HG03457 (cell line): ENCODE results near the gene INPPL1.

Source experiments
- ATAC-seq: cut with Tn5 transposase; IDR thresholded peaks from one replicate; pipeline ENCODE4 v1.9.1; 2021; ENCODE audit warnings: moderate number of reproducible peaks; ENCODE audit not compliant: unreplicated experiment

INPPL1 gene

DNA sequence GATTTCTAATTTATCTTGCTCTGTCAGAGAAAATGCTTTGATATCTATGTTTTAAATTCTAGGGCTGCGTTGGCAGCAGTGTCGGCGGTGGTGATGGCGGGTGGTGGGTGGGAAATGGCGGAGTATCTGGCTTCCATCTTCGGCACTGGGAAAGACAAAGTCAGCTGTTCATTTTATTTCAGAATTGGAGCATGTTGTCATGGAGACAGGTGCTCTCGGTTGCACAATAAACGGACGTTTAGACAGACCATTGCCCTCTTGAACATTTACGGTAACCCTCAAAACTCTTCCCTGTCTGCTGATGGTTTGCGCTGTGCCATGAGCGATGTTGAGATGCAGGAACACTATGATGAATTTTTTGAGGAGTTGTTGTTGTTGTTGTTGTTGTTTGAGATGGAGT is 55.5 kb downstream of the INPPL1 start:
- ATAC-seq: no peak

DNA sequence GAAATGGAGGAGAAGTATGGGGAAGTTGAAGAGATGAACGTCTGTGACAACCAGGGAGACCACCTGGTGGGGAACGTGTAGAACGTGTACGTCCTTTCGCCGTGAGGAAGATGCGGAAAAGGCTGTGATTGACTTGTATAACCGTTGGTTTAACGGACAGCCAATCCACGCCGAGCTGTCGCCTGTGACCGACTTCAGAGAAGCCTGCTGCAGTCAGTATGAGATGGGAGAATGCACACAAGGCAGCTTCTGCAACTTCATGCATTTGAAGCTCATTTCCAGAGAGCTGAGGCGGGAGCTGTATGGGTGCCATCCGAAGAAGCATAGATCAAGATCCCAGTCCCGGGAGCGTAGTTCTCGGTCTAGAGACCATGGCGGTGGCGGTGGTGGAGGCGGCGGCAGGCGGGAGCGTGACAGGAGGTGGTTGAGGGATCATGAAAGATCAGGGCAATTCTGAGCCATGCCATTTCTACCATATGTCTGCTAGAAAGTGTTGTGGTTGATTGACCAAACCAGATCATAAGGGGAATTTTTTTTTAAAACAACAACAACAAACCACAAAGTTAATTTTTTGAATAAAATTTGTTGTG is 56.3 kb downstream of the INPPL1 start:
- no peak for ATAC-seq

DNA sequence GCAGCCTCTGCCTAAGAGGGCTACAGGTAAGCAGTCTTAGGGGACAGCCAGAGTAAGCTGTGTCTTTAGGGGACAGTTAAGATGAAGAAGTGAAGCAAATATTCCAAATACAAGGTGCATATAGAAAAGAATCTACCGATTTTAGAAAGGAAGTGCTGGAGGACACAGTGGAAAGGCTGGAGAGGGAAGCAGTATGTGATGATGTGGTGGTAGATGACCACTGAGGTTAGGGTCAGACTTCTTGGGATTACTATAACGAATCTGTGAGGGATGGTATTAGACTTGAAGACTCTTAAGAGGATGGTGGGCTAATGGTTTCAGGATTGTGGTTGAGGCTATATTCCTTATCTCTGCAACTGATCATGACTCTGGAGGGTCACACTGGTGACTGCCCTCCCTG is 59.4 kb downstream of the INPPL1 start:
- no peak for ATAC-seq

DNA sequence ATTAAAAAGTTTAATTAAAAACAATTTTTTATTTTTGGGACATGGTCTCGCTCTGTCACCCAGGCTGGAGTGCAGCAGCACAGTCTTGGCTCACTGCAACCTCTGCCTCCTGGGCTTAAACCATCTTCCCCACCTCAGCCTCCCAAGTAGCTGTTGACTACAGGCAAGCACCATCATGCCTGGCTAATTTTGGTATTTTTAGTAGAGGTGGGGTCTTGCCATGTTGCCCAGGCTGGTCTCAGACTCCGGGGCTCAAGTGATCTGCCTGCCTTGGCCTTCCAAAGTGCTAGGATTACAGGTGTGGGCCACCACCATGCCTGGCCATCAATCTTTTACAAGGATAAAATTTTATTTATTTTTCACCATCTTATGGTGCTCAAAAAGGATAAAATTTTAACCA is 62.7 kb downstream of the INPPL1 start:
- ATAC-seq: no peak
